NOMO-1 treated with DMSO at 0.1 percent for 48 hours (cell line): Measurements from ENCODE around the gene GRID1.

Source experiments
- DNase-seq: peaks from one replicate; lab custom pipeline; 2025; ENCODE audit not compliant: unreplicated experiment; lab: John Stamatoyannopoulos, UW

GRID1 gene

GRCh38 chr10:86155054-86155921 is 211.3 kb downstream of the GRID1 start:
- no peak for DNase-seq

GRCh38 chr10:86153751-86154150 is 212.8 kb downstream of the GRID1 start:
- no peak for DNase-seq

- no peak for DNase-seq
These were observed 213.7 kb downstream of the GRID1 start for GRCh38 chr10:86152911-86153310.

GRCh38 chr10:86152354-86152753 is 214.2 kb downstream of the GRID1 start:
- no peak for DNase-seq

GRCh38 chr10:86151613-86152012 is 215.0 kb downstream of the GRID1 start:
- no peak for DNase-seq

GRCh38 chr10:86149257-86149656 is 217.3 kb downstream of the GRID1 start:
- DNase-seq, result no peak

GRCh38 chr10:86148117-86148516 is 218.5 kb downstream of the GRID1 start:
- DNase-seq, result no peak

- DNase-seq, result no peak
These were observed 222.3 kb downstream of the GRID1 start for GRCh38 chr10:86144301-86144700.

- no peak for DNase-seq
These were observed 224.7 kb downstream of the GRID1 start for GRCh38 chr10:86141896-86142295.

GRCh38 chr10:86139066-86139657 is 227.4 kb downstream of the GRID1 start:
- peak; percentile 18 for DNase-seq

GRCh38 chr10:86138551-86139065 is 228.0 kb downstream of the GRID1 start:
- DNase-seq, result no peak

- no peak for DNase-seq
These were observed 229.0 kb downstream of the GRID1 start for GRCh38 chr10:86137561-86137960.

GRCh38 chr10:86136934-86137333 is 229.7 kb downstream of the GRID1 start:
- DNase-seq, result no peak

- no peak for DNase-seq
These were observed 231.4 kb downstream of the GRID1 start for GRCh38 chr10:86135191-86135590.

- DNase-seq, result no peak
These were observed 235.7 kb downstream of the GRID1 start for GRCh38 chr10:86130737-86131475.

- DNase-seq, result no peak
These were observed 236.6 kb downstream of the GRID1 start for GRCh38 chr10:86130041-86130440.

GRCh38 chr10:86128360-86128759 is 238.2 kb downstream of the GRID1 start:
- no peak for DNase-seq

- DNase-seq, result no peak
These were observed 239.2 kb downstream of the GRID1 start for GRCh38 chr10:86127274-86127819.

- no peak for DNase-seq
These were observed 241.9 kb downstream of the GRID1 start for GRCh38 chr10:86124734-86125133.

- no peak for DNase-seq
These were observed 242.9 kb downstream of the GRID1 start for GRCh38 chr10:86123715-86124114.

- DNase-seq, result no peak
These were observed 243.3 kb downstream of the GRID1 start for GRCh38 chr10:86123304-86123703.
